GM08714 (cell line): Measurements from ENCODE around the gene EFNA2.
"Not testable (repeated sequence)": the region's sequence is repeated elsewhere in the genome, so short reads cannot be mapped to it uniquely, and the experiment has no call there.

Source experiments
- H3K4me3 ChIP-seq: fragments of 200-500 bp; sonication (Bioruptor generic); 2 replicates; pipeline ENCODE4 v1.5.1; 2014; ENCODE audit warnings: mild to moderate bottlenecking, low read length, inconsistent platforms
- ZNF274 ChIP-seq: IDR thresholded peaks from 2 replicates; pipeline ENCODE4 v1.6.1; 2012; ENCODE audit warnings: mild to moderate bottlenecking, low read depth, low read length

EFNA2 gene

GRCh38 chr19:1324249-1324805, 38.7 kb downstream of the EFNA2 start:
- no peak for TF ChIP-seq ZNF274
- no peak overlapping the region for H3K4me3 ChIP-seq

GRCh38 chr19:1324806-1325567, 39.3 kb downstream of the EFNA2 start:
- no peak for TF ChIP-seq ZNF274
- H3K4me3 ChIP-seq = no peak overlapping the region

GRCh38 chr19:1325568-1326294, 40.1 kb downstream of the EFNA2 start:
- H3K4me3 ChIP-seq = no peak overlapping the region
- TF ChIP-seq ZNF274 = no peak

GRCh38 chr19:1327125-1327524, 41.5 kb downstream of the EFNA2 start:
- no peak for TF ChIP-seq ZNF274
- no peak overlapping the region for H3K4me3 ChIP-seq

- not testable (repeated sequence) for H3K4me3 ChIP-seq
Measured at GRCh38 chr19:1332208-1332607, 46.5 kb downstream of the EFNA2 start.

GRCh38 chr19:1336079-1336684, 50.5 kb downstream of the EFNA2 start:
- H3K4me3 ChIP-seq = no peak overlapping the region
- no peak for TF ChIP-seq ZNF274

GRCh38 chr19:1340681-1341469, 55.2 kb downstream of the EFNA2 start:
- TF ChIP-seq ZNF274 = no peak

GRCh38 chr19:1343041-1343440, 57.4 kb downstream of the EFNA2 start:
- H3K4me3 ChIP-seq = no peak overlapping the region
- TF ChIP-seq ZNF274 = no peak

More at GRCh38 chr19:1340681-1341469, 55.2 kb downstream of the EFNA2 start:
- H3K4me3 ChIP-seq = no peak overlapping the region

GRCh38 chr19:1349211-1349610, 63.5 kb downstream of the EFNA2 start:
- no peak for TF ChIP-seq ZNF274
- no peak overlapping the region for H3K4me3 ChIP-seq

- TF ChIP-seq ZNF274 = no peak
Measured at GRCh38 chr19:1350867-1351266, 65.2 kb downstream of the EFNA2 start.

More at GRCh38 chr19:1350867-1351266, 65.2 kb downstream of the EFNA2 start:
- no peak overlapping the region for H3K4me3 ChIP-seq
